WTC11 (cell line): ENCODE data around the gene CTIF. TPM values are rescaled to one million over a fixed set of nuclear protein-coding genes. Genes with fewer than 3 reads are reported as not detected.

ENCODE experiments used
- ATAC-seq: fragments of 200-7000 bp; cut with Tn5 transposase; 2 replicates; pipeline ENCODE4 v1.10.0; 2021; ENCODE audit warnings: mild to moderate bottlenecking, moderate library complexity
- CTCF ChIA-PET: fragments of 300-600 bp; sonication (Branson Sonifier 250); formaldehyde crosslinking; loops from one replicate; lab custom pipeline; 2021; ENCODE audit warnings: antibody characterized with exemption; lab: Charles Lee
- POLR2A ChIA-PET: fragments of 350-600 bp; sonication (Branson Sonifier 250); formaldehyde crosslinking; loops from one replicate; lab custom pipeline; 2021; ENCODE audit warnings: antibody characterized with exemption; lab: Charles Lee
- DNase-seq: peaks from one replicate; pipeline ENCODE4 v3.0.0; 2021; ENCODE audit warnings: low spot score
- H3K27ac Mint-ChIP-seq: 2 replicates; pipeline ENCODE4 v1.8.0; 2021; ENCODE audit warnings: mixed read lengths
- H3K27me3 Mint-ChIP-seq: 2 replicates; pipeline ENCODE4 v1.8.0; 2021; ENCODE audit warnings: low read depth, mild to moderate bottlenecking, moderate library complexity, mixed read lengths
- H3K36me3 Mint-ChIP-seq: 2 replicates; pipeline ENCODE4 v1.8.0; 2021; ENCODE audit warnings: mixed read lengths
- H3K4me1 Mint-ChIP-seq: 2 replicates; pipeline ENCODE4 v1.8.0; 2022; ENCODE audit warnings: mixed read lengths
- H3K4me3 Mint-ChIP-seq: 2 replicates; pipeline ENCODE4 v1.8.0; 2021; ENCODE audit warnings: mild to moderate bottlenecking, moderate library complexity, mixed read lengths
- H3K9me3 Mint-ChIP-seq: 2 replicates; pipeline ENCODE4 v1.8.0; 2021; ENCODE audit warnings: mixed read lengths
- CREB1 ChIP-seq: sonication (generic); formaldehyde crosslinking; IDR thresholded peaks from 2 replicates; pipeline ENCODE4 v1.8.0; 2023; ENCODE audit warnings: mild to moderate bottlenecking, missing genetic modification reagents
- GRHL2 ChIP-seq: fragments of 250-450 bp; sonication (Bioruptor Pico); IDR thresholded peaks from 2 replicates; pipeline ENCODE4 v1.8.0; 2022; ENCODE audit warnings: mild to moderate bottlenecking, moderate library complexity; ENCODE audit not compliant: insufficient replicate concordance, severe bottlenecking
- JUN ChIP-seq: sonication (generic); formaldehyde crosslinking; IDR thresholded peaks from 2 replicates; pipeline ENCODE4 v1.8.0; 2023; ENCODE audit warnings: mild to moderate bottlenecking, missing genetic modification reagents
- NFATC4 ChIP-seq: fragments of 250-450 bp; sonication (Bioruptor Pico); IDR thresholded peaks from 2 replicates; pipeline ENCODE4 v1.9.0; 2021; ENCODE audit warnings: mild to moderate bottlenecking
- NFE2L1 ChIP-seq: sonication (generic); formaldehyde crosslinking; IDR thresholded peaks from 2 replicates; pipeline ENCODE4 v1.8.1; 2023; ENCODE audit warnings: missing genetic modification reagents
- NFYB ChIP-seq: sonication (generic); formaldehyde crosslinking; conservative IDR thresholded peaks from 2 replicates; pipeline ENCODE4 v1.8.0; 2022; ENCODE audit warnings: low read depth, missing genetic modification reagents
- NR2C2 ChIP-seq: sonication (generic); formaldehyde crosslinking; IDR thresholded peaks from 2 replicates; pipeline ENCODE4 v1.8.0; 2022; ENCODE audit warnings: mild to moderate bottlenecking, missing genetic modification reagents
- PRRX2 ChIP-seq: fragments of 250-450 bp; sonication (Bioruptor Pico); IDR thresholded peaks from 2 replicates; pipeline ENCODE4 v1.8.0; 2021; ENCODE audit warnings: mild to moderate bottlenecking
- ZNF219 ChIP-seq: sonication (generic); formaldehyde crosslinking; IDR thresholded peaks from 2 replicates; pipeline ENCODE4 v1.8.0; 2023; ENCODE audit warnings: missing genetic modification reagents, mild to moderate bottlenecking, borderline replicate concordance
- ZNF281 ChIP-seq: sonication (generic); formaldehyde crosslinking; IDR thresholded peaks from 2 replicates; pipeline ENCODE4 v1.8.0; 2023; ENCODE audit warnings: mild to moderate bottlenecking, missing genetic modification reagents
- ZNF416 ChIP-seq: fragments of 250-450 bp; sonication (Bioruptor Pico); IDR thresholded peaks from 2 replicates; pipeline ENCODE4 v1.9.0; 2021; ENCODE audit warnings: mild to moderate bottlenecking, inconsistent platforms
- ZNF423 ChIP-seq: fragments of 250-450 bp; sonication (Bioruptor Pico); IDR thresholded peaks from 2 replicates; pipeline ENCODE4 v2.1.2; 2022; ENCODE audit warnings: mild to moderate bottlenecking, moderate library complexity
- total RNA-seq: library from RNA; stranded (reverse); gene quantifications from 3 replicates; pipeline ENCODE4 v1.2.3, GENCODE V29; 2021
- TF ChIP-seq, protein P1 (sequence below): fragments of 250-450 bp; sonication (Bioruptor Pico); IDR thresholded peaks from 2 replicates; pipeline ENCODE4 v1.9.0; 2021; ENCODE audit warnings: mild to moderate bottlenecking
- TF ChIP-seq, protein P2 (sequence below): sonication (generic); formaldehyde crosslinking; IDR thresholded peaks from 2 replicates; pipeline ENCODE4 v1.8.0; 2022; ENCODE audit warnings: missing genetic modification reagents
- TF ChIP-seq, protein P3 (sequence below): fragments of 200-600 bp; IDR thresholded peaks from 2 replicates; pipeline ENCODE4 v1.8.0; 2022; ENCODE audit warnings: antibody characterized with exemption

The CTIF gene
- total RNA-seq, 1 experiment from 2014 or later: 28.5 TPM

DNA sequence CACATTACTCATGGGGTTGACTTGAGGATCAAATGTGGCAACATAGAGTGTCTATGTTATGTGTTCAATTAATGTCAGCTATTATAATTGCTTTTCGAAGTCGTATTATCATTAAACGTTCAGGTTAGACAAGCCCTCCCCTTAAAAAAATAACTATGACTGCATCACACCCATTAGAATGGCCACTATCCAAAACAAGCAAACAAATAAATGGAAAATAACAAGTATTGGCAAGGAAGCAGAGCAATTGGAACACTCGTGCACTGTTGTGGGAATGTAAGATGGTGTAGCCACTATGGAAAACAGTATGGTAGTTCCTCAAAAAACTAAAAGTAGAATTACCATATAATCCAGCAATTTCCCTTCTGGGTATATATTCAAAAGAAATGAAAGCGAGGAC, 10.0 kb upstream of the CTIF start (continued):
- TF ChIP-seq, protein P1, sequence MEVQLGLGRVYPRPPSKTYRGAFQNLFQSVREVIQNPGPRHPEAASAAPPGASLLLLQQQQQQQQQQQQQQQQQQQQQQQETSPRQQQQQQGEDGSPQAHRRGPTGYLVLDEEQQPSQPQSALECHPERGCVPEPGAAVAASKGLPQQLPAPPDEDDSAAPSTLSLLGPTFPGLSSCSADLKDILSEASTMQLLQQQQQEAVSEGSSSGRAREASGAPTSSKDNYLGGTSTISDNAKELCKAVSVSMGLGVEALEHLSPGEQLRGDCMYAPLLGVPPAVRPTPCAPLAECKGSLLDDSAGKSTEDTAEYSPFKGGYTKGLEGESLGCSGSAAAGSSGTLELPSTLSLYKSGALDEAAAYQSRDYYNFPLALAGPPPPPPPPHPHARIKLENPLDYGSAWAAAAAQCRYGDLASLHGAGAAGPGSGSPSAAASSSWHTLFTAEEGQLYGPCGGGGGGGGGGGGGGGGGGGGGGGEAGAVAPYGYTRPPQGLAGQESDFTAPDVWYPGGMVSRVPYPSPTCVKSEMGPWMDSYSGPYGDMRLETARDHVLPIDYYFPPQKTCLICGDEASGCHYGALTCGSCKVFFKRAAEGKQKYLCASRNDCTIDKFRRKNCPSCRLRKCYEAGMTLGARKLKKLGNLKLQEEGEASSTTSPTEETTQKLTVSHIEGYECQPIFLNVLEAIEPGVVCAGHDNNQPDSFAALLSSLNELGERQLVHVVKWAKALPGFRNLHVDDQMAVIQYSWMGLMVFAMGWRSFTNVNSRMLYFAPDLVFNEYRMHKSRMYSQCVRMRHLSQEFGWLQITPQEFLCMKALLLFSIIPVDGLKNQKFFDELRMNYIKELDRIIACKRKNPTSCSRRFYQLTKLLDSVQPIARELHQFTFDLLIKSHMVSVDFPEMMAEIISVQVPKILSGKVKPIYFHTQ (CRISPR knock-in tag): no peak
- TF ChIP-seq ZNF423 (CRISPR knock-in tag) (no peak), NR2C2 (CRISPR knock-in tag) (no peak), NFATC4 (CRISPR knock-in tag) (no peak), CREB1 (no peak), PRRX2 (no peak), ZNF281 (CRISPR knock-in tag) (no peak)
- TF ChIP-seq, all 79 proteins: peak for 0

- CTCF ChIA-PET: no interaction called here
- Mint-ChIP-seq H3K9me3 (no peaks in the 10 kb centered on the region), H3K36me3 (no peaks in the 10 kb centered on the region)
- POLR2A ChIA-PET: no interaction called here
- no peak for TF ChIP-seq GRHL2 (CRISPR knock-in tag)
- TF ChIP-seq ZNF416 (CRISPR knock-in tag): no peak
- TF ChIP-seq, protein P2, sequence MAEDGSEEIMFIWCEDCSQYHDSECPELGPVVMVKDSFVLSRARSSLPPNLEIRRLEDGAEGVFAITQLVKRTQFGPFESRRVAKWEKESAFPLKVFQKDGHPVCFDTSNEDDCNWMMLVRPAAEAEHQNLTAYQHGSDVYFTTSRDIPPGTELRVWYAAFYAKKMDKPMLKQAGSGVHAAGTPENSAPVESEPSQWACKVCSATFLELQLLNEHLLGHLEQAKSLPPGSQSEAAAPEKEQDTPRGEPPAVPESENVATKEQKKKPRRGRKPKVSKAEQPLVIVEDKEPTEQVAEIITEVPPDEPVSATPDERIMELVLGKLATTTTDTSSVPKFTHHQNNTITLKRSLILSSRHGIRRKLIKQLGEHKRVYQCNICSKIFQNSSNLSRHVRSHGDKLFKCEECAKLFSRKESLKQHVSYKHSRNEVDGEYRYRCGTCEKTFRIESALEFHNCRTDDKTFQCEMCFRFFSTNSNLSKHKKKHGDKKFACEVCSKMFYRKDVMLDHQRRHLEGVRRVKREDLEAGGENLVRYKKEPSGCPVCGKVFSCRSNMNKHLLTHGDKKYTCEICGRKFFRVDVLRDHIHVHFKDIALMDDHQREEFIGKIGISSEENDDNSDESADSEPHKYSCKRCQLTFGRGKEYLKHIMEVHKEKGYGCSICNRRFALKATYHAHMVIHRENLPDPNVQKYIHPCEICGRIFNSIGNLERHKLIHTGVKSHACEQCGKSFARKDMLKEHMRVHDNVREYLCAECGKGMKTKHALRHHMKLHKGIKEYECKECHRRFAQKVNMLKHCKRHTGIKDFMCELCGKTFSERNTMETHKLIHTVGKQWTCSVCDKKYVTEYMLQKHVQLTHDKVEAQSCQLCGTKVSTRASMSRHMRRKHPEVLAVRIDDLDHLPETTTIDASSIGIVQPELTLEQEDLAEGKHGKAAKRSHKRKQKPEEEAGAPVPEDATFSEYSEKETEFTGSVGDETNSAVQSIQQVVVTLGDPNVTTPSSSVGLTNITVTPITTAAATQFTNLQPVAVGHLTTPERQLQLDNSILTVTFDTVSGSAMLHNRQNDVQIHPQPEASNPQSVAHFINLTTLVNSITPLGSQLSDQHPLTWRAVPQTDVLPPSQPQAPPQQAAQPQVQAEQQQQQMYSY (CRISPR knock-in tag): no peak
- no peak for TF ChIP-seq NR2C2 (CRISPR knock-in tag)
- TF ChIP-seq JUN: no peak
- TF ChIP-seq NFE2L1: no peak
- TF ChIP-seq NFYB: no peak
- TF ChIP-seq, protein P3, sequence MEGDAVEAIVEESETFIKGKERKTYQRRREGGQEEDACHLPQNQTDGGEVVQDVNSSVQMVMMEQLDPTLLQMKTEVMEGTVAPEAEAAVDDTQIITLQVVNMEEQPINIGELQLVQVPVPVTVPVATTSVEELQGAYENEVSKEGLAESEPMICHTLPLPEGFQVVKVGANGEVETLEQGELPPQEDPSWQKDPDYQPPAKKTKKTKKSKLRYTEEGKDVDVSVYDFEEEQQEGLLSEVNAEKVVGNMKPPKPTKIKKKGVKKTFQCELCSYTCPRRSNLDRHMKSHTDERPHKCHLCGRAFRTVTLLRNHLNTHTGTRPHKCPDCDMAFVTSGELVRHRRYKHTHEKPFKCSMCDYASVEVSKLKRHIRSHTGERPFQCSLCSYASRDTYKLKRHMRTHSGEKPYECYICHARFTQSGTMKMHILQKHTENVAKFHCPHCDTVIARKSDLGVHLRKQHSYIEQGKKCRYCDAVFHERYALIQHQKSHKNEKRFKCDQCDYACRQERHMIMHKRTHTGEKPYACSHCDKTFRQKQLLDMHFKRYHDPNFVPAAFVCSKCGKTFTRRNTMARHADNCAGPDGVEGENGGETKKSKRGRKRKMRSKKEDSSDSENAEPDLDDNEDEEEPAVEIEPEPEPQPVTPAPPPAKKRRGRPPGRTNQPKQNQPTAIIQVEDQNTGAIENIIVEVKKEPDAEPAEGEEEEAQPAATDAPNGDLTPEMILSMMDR: no peak
- no peak for TF ChIP-seq ZNF219 (CRISPR knock-in tag)
- no peak for TF ChIP-seq ZNF281 (CRISPR knock-in tag)
- TF ChIP-seq, all 79 proteins: peak for 0
- no peak overlapping the region for H3K27ac Mint-ChIP-seq
- H3K27me3 Mint-ChIP-seq: peaks cover 2% of the 10 kb centered on the region
- H3K4me1 Mint-ChIP-seq: peaks cover 11% of the 10 kb centered on the region; the same call in 1 of the 2 replicates
- ATAC-seq (no peak), DNase-seq (no peak)
- no peak overlapping the region for H3K4me3 Mint-ChIP-seq
These were observed 9.0 kb upstream of the CTIF start for GRCh38 chr18:48529796-48530195.
